Astrocyte (in vitro differentiated cells and primary cell): ENCODE data around the gene RPL3. TPM values are rescaled to one million over a fixed set of nuclear protein-coding genes. Genes with fewer than 3 reads are reported as not detected.

Experiments
- DNase-seq: peaks from one replicate; pipeline ENCODE4 v3.0.0-alpha.2; 2010; ENCODE audit warnings: low read depth
- FAIRE-seq: peaks from 2 replicates; lab custom pipeline; 2011; peaks lifted over from hg19 to GRCh38; lab: Jason Lieb, UNC
- H2AFZ ChIP-seq: 2 replicates; pipeline ENCODE4 v1.6.0; 2012; ENCODE audit warnings: low read depth, low read length, inconsistent platforms
- H3K27ac ChIP-seq: 2 replicates; pipeline ENCODE4 v1.5.1; 2011; ENCODE audit warnings: low read depth, low read length, inconsistent platforms
- H3K27me3 ChIP-seq: 2 replicates; pipeline ENCODE4 v1.6.0; 2011; ENCODE audit warnings: low read length, inconsistent platforms; ENCODE audit not compliant: insufficient read depth
- H3K36me3 ChIP-seq: 2 replicates; pipeline ENCODE4 v1.5.1; 2011; ENCODE audit warnings: low read length, inconsistent platforms; ENCODE audit not compliant: insufficient read depth
- H3K4me1 ChIP-seq: 2 replicates; pipeline ENCODE4 v1.5.1; 2011; ENCODE audit warnings: low read length, inconsistent platforms; ENCODE audit not compliant: insufficient read depth
- H3K4me2 ChIP-seq: 2 replicates; pipeline ENCODE4 v1.6.0; 2012; ENCODE audit warnings: low read length, inconsistent platforms
- H3K4me3 ChIP-seq: 2 replicates; pipeline ENCODE4 v1.5.1; 2011; ENCODE audit warnings: low read depth, mild to moderate bottlenecking, low read length, inconsistent platforms; ENCODE audit not compliant: insufficient read depth
- H3K79me2 ChIP-seq: 2 replicates; pipeline ENCODE4 v1.6.0; 2012; ENCODE audit warnings: mild to moderate bottlenecking, low read length, inconsistent platforms; ENCODE audit not compliant: insufficient read depth
- H3K9ac ChIP-seq: 2 replicates; pipeline ENCODE4 v1.6.0; 2012; ENCODE audit warnings: mild to moderate bottlenecking, low read length, inconsistent platforms
- H3K9me3 ChIP-seq: 2 replicates; pipeline ENCODE4 v1.5.1; 2012; ENCODE audit warnings: low read depth, mild to moderate bottlenecking, low read length, inconsistent platforms; ENCODE audit not compliant: insufficient read depth
- H4K20me1 ChIP-seq: 2 replicates; pipeline ENCODE4 v1.6.0; 2012; ENCODE audit warnings: low read length, inconsistent platforms; ENCODE audit not compliant: insufficient read depth
- H3K27ac Mint-ChIP-seq: one replicate; pipeline ENCODE4 v1.8.0; 2021; ENCODE audit warnings: mild to moderate bottlenecking, mixed read lengths; ENCODE audit not compliant: unreplicated experiment
- H3K27me3 Mint-ChIP-seq: one replicate; pipeline ENCODE4 v1.8.0; 2021; ENCODE audit warnings: low read depth, mixed read lengths; ENCODE audit not compliant: unreplicated experiment
- H3K36me3 Mint-ChIP-seq: one replicate; pipeline ENCODE4 v1.8.0; 2021; ENCODE audit warnings: low read depth, mixed read lengths; ENCODE audit not compliant: unreplicated experiment
- H3K4me1 Mint-ChIP-seq: one replicate; pipeline ENCODE4 v1.8.0; 2021; ENCODE audit warnings: low read depth, mixed read lengths; ENCODE audit not compliant: unreplicated experiment
- H3K4me3 Mint-ChIP-seq: one replicate; pipeline ENCODE4 v1.8.0; 2021; ENCODE audit warnings: mild to moderate bottlenecking, moderate library complexity, mixed read lengths; ENCODE audit not compliant: unreplicated experiment
- H3K9me3 Mint-ChIP-seq: one replicate; pipeline ENCODE4 v1.8.0; 2021; ENCODE audit warnings: mild to moderate bottlenecking, mixed read lengths; ENCODE audit not compliant: unreplicated experiment
- CTCF ChIP-seq: IDR thresholded peaks from 2 replicates; pipeline ENCODE4 v1.5.1; 2011; ENCODE audit warnings: low read depth, mild to moderate bottlenecking, inconsistent platforms, low read length, moderate library complexity; ENCODE audit not compliant: insufficient read depth
- EZH2 ChIP-seq: IDR thresholded peaks from 2 replicates; pipeline ENCODE4 v1.6.1; 2012; ENCODE audit warnings: mild to moderate bottlenecking, low read length, inconsistent platforms; ENCODE audit not compliant: insufficient read depth
- total RNA-seq: library from RNA; stranded (reverse); gene quantifications from 2 replicates; pipeline ENCODE4 v1.2.1, GENCODE V29; 2021

Gene RPL3
- total RNA-seq, 1 donor from 2014 or later, result 1,182 TPM

- H3K79me2 ChIP-seq, result peaks cover 70% of the 10 kb centered on the region
- no peaks in the 10 kb centered on the region for H3K27me3 ChIP-seq
- peaks cover 40% of the 10 kb centered on the region for H3K4me1 ChIP-seq
- peak overlapping the region; percentile 96 for H3K27ac ChIP-seq
- TF ChIP-seq EZH2 (no peak), CTCF (no peak)
- H4K20me1 ChIP-seq, result peaks cover 70% of the 10 kb centered on the region
- peak overlapping the region; percentile 97 for H3K9ac ChIP-seq
- peak overlapping the region; percentile 100 for H3K27ac Mint-ChIP-seq
- peak overlapping the region; percentile 95 for H3K4me3 ChIP-seq
- peaks cover 30% of the 10 kb centered on the region for H3K4me1 Mint-ChIP-seq
- no peak for DNase-seq
- H3K9me3 ChIP-seq, result no peaks in the 10 kb centered on the region
- no peaks in the 10 kb centered on the region for H3K9me3 Mint-ChIP-seq
- FAIRE-seq, result no peak
- peaks cover 57% of the 10 kb centered on the region for H3K36me3 ChIP-seq
- peaks cover 42% of the 10 kb centered on the region for H3K36me3 Mint-ChIP-seq
- no peaks in the 10 kb centered on the region for H3K27me3 Mint-ChIP-seq
- no peak overlapping the region for H2AFZ ChIP-seq
- peak overlapping the region; percentile 100 for H3K4me3 Mint-ChIP-seq
- peak overlapping the region; percentile 97 for H3K4me2 ChIP-seq
Observed at GRCh38 chr22:39317084-39317774, 2.2 kb downstream of the RPL3 start.

- FAIRE-seq (no peak), DNase-seq (peak; percentile 89)
- Mint-ChIP-seq H3K27me3 (no peaks in the 10 kb centered on the region), H3K4me1 (peaks cover 33% of the 10 kb centered on the region), H3K4me3 (peak overlapping the region; percentile 100), H3K27ac (peak overlapping the region; percentile 100), H3K36me3 (peaks cover 44% of the 10 kb centered on the region), H3K9me3 (no peaks in the 10 kb centered on the region)
- H3K9me3 ChIP-seq, result no peaks in the 10 kb centered on the region
- peak overlapping the region; percentile 29 for H3K27ac ChIP-seq
- H3K9ac ChIP-seq, result peak overlapping the region; percentile 97
- H3K4me2 ChIP-seq, result peak overlapping the region; percentile 97
- H2AFZ ChIP-seq, result no peak overlapping the region
- peaks cover 76% of the 10 kb centered on the region for H3K79me2 ChIP-seq
- no peaks in the 10 kb centered on the region for H3K27me3 ChIP-seq
- peak overlapping the region; percentile 95 for H3K4me3 ChIP-seq
- TF ChIP-seq CTCF, result peak; percentile 92
- TF ChIP-seq EZH2, result no peak
- peaks cover 44% of the 10 kb centered on the region for H3K4me1 ChIP-seq
- H4K20me1 ChIP-seq, result peaks cover 77% of the 10 kb centered on the region
- H3K36me3 ChIP-seq, result peaks cover 62% of the 10 kb centered on the region
Observed at GRCh38 chr22:39316440-39317083, 2.9 kb downstream of the RPL3 start.
